PC-9 (cell line): ENCODE results near the gene THAP8.

Experiments used
- CTCF ChIP-seq: fragments of 200-600 bp; sonication (generic); conservative IDR thresholded peaks from 2 replicates; pipeline ENCODE4 v1.6.1; 2017; ENCODE audit warnings: mixed run types, antibody characterized with exemption, mild to moderate bottlenecking, moderate library complexity
- EZH2 ChIP-seq: fragments of 200-600 bp; sonication (generic); IDR thresholded peaks from 2 replicates; pipeline ENCODE4 v1.8.0; 2017; ENCODE audit warnings: antibody characterized with exemption, low read depth

DNA sequence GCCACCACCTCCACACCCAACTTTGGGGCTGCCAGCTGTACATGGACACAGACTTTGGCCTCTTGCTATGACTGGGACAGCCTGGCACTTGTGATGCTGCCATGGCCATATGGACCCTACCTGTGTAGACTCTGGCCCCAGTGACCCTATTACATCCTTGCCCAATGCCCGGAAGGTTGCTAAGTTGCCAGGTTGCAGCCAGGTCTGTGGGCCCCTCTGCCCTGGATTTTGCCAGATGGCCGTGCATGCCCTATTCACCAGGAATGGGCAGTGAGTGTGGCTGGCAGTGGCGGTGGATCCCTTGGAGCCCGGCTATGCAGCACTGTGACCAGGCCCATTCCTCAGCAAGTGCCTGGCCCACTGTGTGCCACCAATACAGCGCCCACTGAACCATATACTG is 68.0 kb downstream of the THAP8 start:
- no peak for TF ChIP-seq EZH2
- TF ChIP-seq CTCF: no peak
